ENCODE data around the gene GRK1.

GRK1 gene

DNA sequence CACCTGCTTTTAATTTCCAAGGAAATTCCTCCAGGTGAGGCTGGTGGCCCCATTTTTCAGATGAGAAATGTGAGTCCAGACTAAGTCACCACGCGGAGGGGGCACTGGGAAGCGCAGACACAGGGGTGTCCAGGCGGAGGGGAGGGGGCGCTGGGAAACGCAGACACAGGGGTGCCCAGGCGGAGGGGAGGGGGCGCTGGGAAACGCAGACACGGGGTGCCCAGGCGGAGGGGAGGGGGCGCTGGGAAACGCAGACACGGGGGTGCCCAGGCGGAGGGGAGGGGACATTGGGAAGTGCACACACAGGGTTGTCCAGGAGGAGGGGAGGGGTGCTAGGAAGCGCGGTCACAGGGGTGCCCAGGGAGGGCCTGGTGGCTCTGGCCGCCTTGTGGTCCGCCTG is 3.5 kb downstream of the GRK1 start:
- Histone ChIP-seq H3K4me3 (ENCODE audit: control insufficient read depth in 1 of 7, extremely low read depth in 1 of 7, insufficient read depth in 4 of 7, low read depth in 2 of 7, low read length in 6 of 7) (no peak overlapping the region), H3K9me3 (ENCODE audit: control extremely low read depth in 1 of 5, control insufficient read depth in 4 of 5, insufficient read depth in 2 of 5, low read depth in 1 of 5, low read length in 4 of 5) (no peaks in the 10 kb centered on the region), H3K27ac (ENCODE audit: insufficient read depth in 1 of 2, low read depth in 1 of 2, low read length in 2 of 2, poor library complexity in 1 of 2, severe bottlenecking in 2 of 2) (no peak overlapping the region), H3K27me3 (replicated peaks in 2 of 5; ENCODE audit: control insufficient read depth in 4 of 5, insufficient read depth in 5 of 5, low read length in 4 of 5) (no peaks in the 10 kb centered on the region), H3K4me1 (ENCODE audit: control extremely low read depth in 1 of 4, control insufficient read depth in 4 of 4, insufficient read depth in 4 of 4, low read length in 3 of 4) (no peaks in the 10 kb centered on the region), H3K36me3 (ENCODE audit: control insufficient read depth in 4 of 4, insufficient read depth in 4 of 4, low read length in 3 of 4) (no peaks in the 10 kb centered on the region)
- WGBS (ENCODE audit: insufficient coverage): 94% methylated on average over 15 of the region's 19 CpGs
- ChIA-PET CTCF (interaction anchor here (1.4 kb wide), 1 partner anchor 59 kb away, joined by 3 read pairs; no protein-coding TSS in a partner anchor), POLR2A (interaction anchor here (0.5 kb wide), 1 partner anchor 984 kb away, joined by 3 read pairs; no protein-coding TSS in a partner anchor)
- no peak for DNase-seq

DNA sequence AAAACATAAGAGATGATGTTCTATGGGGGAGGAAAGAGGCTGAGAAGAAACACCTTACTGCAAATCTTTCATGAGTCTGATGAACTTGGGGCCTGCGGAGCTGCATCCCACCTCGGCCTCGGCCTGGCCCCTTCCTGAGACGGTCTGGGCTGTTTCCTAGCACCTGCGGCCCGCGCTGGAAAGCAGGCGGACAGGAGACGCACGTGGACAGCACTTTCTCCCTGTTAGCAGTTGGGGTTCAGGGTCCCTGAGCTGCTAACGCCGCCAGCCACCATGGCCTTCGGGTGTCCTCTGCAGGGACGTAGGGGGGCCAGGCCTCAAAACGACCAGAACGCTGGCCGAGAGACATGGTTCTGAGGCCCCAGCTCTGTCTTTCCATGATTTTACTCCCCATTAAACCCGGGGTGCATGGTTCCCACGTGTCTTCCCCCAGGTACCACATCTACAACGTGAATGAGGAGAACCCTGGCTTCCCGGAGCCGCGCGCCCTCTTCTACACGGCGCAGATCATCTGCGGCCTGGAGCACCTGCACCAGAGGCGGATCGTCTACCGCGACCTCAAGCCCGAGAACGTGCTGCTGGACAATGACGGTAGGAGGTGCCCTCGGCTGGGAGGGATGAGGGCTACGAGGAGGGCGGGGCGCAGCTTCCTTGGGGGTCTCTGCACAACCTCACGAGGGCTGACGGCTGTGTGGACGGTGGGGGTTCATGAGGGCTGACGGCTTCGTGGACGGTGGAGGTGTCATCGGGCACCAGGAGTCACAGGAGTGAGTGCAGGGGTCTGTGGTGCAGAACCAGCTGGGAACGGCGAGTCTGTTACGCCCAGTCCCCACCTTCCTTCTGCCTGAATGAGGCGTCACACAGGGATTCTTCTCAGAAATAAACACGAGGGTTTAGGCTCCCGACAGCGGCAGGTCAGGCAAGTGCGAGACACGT is 4.3 kb downstream of the GRK1 start:
- H3K27ac ChIP-seq (ENCODE audit: insufficient read depth in 1 of 2, low read depth in 1 of 2, low read length in 2 of 2, poor library complexity in 1 of 2, severe bottlenecking in 2 of 2): no peak overlapping the region
- 94% methylated on average over 51 of the region's 54 CpGs for WGBS (ENCODE audit: insufficient coverage)
- no peak overlapping the region for H3K4me3 ChIP-seq (ENCODE audit: control insufficient read depth in 1 of 7, extremely low read depth in 1 of 7, insufficient read depth in 4 of 7, low read depth in 2 of 7, low read length in 6 of 7)
- H3K27me3 ChIP-seq (replicated peaks in 2 of 5; ENCODE audit: control insufficient read depth in 4 of 5, insufficient read depth in 5 of 5, low read length in 4 of 5): no peaks in the 10 kb centered on the region
- ChIA-PET POLR2A (interaction anchor here (0.6 kb wide), 1 partner anchor 152 kb away, joined by 3 read pairs; no protein-coding TSS in a partner anchor), CTCF (interaction anchor here (1.2 to 1.4 kb wide), 2 partner anchors 53 to 58 kb away, joined by 3 to 5 read pairs; no protein-coding TSS in a partner anchor)
- no peaks in the 10 kb centered on the region for H3K36me3 ChIP-seq (ENCODE audit: control insufficient read depth in 4 of 4, insufficient read depth in 4 of 4, low read length in 3 of 4)
- no peak for DNase-seq
- H3K9me3 ChIP-seq (ENCODE audit: control extremely low read depth in 1 of 5, control insufficient read depth in 4 of 5, insufficient read depth in 2 of 5, low read depth in 1 of 5, low read length in 4 of 5): no peaks in the 10 kb centered on the region
- H3K4me1 ChIP-seq (ENCODE audit: control extremely low read depth in 1 of 4, control insufficient read depth in 4 of 4, insufficient read depth in 4 of 4, low read length in 3 of 4): no peaks in the 10 kb centered on the region

DNA sequence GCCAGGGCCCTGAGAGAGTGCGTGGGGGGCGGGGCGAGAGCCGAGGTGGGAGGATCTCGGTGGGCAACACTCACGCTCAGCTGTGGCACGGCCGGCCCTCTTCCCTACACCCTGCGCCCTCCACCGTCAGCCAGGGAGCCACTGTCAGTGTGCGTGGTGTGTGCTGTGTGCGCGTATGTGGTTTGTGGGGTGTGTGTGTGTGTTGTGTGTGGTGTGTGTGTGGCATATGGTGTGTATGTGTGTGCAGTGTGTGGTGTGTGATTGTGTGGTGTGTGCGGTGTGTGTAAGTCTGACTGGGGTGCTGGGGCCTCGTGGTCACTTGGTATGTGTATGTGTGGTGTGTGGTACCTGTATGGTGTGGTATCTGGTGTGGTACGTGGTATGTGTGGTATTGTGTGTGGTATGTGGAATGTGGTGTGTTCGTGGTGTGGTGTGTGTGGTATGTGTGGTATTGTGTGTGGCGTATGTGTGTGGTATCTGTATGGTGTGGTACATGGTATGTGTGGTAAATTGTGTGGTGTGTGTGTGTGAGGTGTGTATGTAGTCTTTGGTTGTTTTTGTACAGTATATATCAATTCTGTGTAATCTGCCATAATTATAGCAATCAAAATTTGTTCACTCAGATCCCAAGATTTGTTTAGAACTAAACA is 5.1 kb downstream of the GRK1 start:
- Histone ChIP-seq H3K4me3 (ENCODE audit: control insufficient read depth in 1 of 7, extremely low read depth in 1 of 7, insufficient read depth in 4 of 7, low read depth in 2 of 7, low read length in 6 of 7) (no peak overlapping the region), H3K36me3 (ENCODE audit: control insufficient read depth in 4 of 4, insufficient read depth in 4 of 4, low read length in 3 of 4) (no peaks in the 10 kb centered on the region), H3K4me1 (ENCODE audit: control extremely low read depth in 1 of 4, control insufficient read depth in 4 of 4, insufficient read depth in 4 of 4, low read length in 3 of 4) (no peaks in the 10 kb centered on the region), H3K27ac (ENCODE audit: insufficient read depth in 1 of 2, low read depth in 1 of 2, low read length in 2 of 2, poor library complexity in 1 of 2, severe bottlenecking in 2 of 2) (no peak overlapping the region), H3K9me3 (ENCODE audit: control extremely low read depth in 1 of 5, control insufficient read depth in 4 of 5, insufficient read depth in 2 of 5, low read depth in 1 of 5, low read length in 4 of 5) (no peaks in the 10 kb centered on the region), H3K27me3 (replicated peaks in 2 of 5; ENCODE audit: control insufficient read depth in 4 of 5, insufficient read depth in 5 of 5, low read length in 4 of 5) (no peaks in the 10 kb centered on the region)
- ChIA-PET POLR2A (no interaction called here), CTCF (interaction anchor here (1.2 kb wide), 1 partner anchor 52 kb away, joined by 5 read pairs; no protein-coding TSS in a partner anchor)
- 90% methylated on average over 15 of the region's 18 CpGs for WGBS (ENCODE audit: insufficient coverage)
- peak in 1 of 3 donors; percentile 26 for DNase-seq

DNA sequence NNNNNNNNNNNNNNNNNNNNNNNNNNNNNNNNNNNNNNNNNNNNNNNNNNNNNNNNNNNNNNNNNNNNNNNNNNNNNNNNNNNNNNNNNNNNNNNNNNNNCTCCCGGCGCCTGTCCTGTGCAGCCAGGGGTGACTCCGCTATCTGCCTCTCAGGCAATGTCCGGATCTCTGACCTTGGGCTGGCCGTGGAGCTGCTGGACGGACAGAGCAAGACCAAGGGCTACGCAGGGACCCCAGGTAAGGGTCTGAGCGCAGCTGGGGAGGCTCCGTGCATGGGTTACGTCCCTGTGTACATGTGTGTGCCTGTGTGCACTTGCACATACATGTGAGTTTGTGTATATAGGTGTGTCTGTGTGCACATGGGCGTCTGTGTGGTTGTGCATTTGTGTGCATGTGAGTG is 55.9 kb downstream of the GRK1 start:
- no peak for DNase-seq
- ChIA-PET POLR2A (no interaction called here), CTCF (interaction anchor here (1.0 kb wide), 1 partner anchor 57 kb away, joined by 3 read pairs; no protein-coding TSS in a partner anchor)
- 80% methylated on average over 11 of the region's 11 CpGs for WGBS (ENCODE audit: insufficient coverage)
- Histone ChIP-seq H3K27me3 (replicated peaks in 2 of 5; ENCODE audit: control insufficient read depth in 4 of 5, insufficient read depth in 5 of 5, low read length in 4 of 5) (peaks cover 0 to 3% (median 0%) of the 10 kb centered on the region in 5 experiments), H3K4me3 (ENCODE audit: control insufficient read depth in 1 of 7, extremely low read depth in 1 of 7, insufficient read depth in 4 of 7, low read depth in 2 of 7, low read length in 6 of 7) (no peak overlapping the region), H3K36me3 (ENCODE audit: control insufficient read depth in 4 of 4, insufficient read depth in 4 of 4, low read length in 3 of 4) (no peaks in the 10 kb centered on the region), H3K27ac (ENCODE audit: insufficient read depth in 1 of 2, low read depth in 1 of 2, low read length in 2 of 2, poor library complexity in 1 of 2, severe bottlenecking in 2 of 2) (no peak overlapping the region), H3K4me1 (ENCODE audit: control extremely low read depth in 1 of 4, control insufficient read depth in 4 of 4, insufficient read depth in 4 of 4, low read length in 3 of 4) (peaks cover 0 to 13% (median 10%) of the 10 kb centered on the region in 4 experiments), H3K9me3 (ENCODE audit: control extremely low read depth in 1 of 5, control insufficient read depth in 4 of 5, insufficient read depth in 2 of 5, low read depth in 1 of 5, low read length in 4 of 5) (peaks cover 0 to 4% (median 0%) of the 10 kb centered on the region in 5 experiments)

DNA sequence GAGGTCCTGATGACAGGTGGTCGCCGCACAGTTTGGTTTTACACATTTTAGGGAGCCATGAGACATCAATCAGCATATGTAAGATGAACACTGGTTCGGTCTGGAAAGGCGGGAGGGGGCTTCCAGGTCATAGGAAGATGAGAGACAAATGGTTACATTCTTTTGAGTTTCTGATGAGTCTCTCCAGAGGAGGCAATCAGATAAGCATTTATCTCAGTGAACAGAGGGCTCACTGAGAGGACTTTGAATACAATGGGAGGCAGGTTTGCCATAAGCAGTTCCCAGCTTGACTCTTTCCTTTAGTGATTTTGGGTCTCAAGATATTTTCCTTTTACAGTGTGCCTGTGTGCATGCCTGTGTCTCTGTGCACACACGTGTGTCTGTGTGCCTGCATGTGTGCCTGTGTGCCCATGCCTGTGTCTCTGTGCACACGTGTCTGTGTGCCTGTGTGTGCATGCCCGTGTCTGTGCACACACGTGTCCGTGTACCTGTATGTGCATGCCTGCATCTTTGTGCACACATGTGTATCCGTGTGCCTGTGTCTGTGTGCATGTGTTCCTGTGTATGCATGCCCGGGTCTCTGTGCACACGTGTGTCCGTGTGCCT is 56.5 kb downstream of the GRK1 start:
- no peak for DNase-seq
- Histone ChIP-seq H3K4me1 (ENCODE audit: control extremely low read depth in 1 of 4, control insufficient read depth in 4 of 4, insufficient read depth in 4 of 4, low read length in 3 of 4) (peaks cover 0 to 13% (median 10%) of the 10 kb centered on the region in 4 experiments), H3K4me3 (ENCODE audit: control insufficient read depth in 1 of 7, extremely low read depth in 1 of 7, insufficient read depth in 4 of 7, low read depth in 2 of 7, low read length in 6 of 7) (no peak overlapping the region), H3K36me3 (ENCODE audit: control insufficient read depth in 4 of 4, insufficient read depth in 4 of 4, low read length in 3 of 4) (no peaks in the 10 kb centered on the region), H3K27ac (ENCODE audit: insufficient read depth in 1 of 2, low read depth in 1 of 2, low read length in 2 of 2, poor library complexity in 1 of 2, severe bottlenecking in 2 of 2) (no peak overlapping the region), H3K27me3 (replicated peaks in 2 of 5; ENCODE audit: control insufficient read depth in 4 of 5, insufficient read depth in 5 of 5, low read length in 4 of 5) (peaks cover 0 to 3% (median 3%) of the 10 kb centered on the region in 5 experiments), H3K9me3 (ENCODE audit: control extremely low read depth in 1 of 5, control insufficient read depth in 4 of 5, insufficient read depth in 2 of 5, low read depth in 1 of 5, low read length in 4 of 5) (peaks cover 0 to 5% (median 0%) of the 10 kb centered on the region in 5 experiments)
- WGBS (ENCODE audit: insufficient coverage): 85% methylated on average over 9 of the region's 13 CpGs
- ChIA-PET CTCF (interaction anchor here (1.0 kb wide), 1 partner anchor 57 kb away, joined by 3 read pairs; no protein-coding TSS in a partner anchor), POLR2A (no interaction called here)

DNA sequence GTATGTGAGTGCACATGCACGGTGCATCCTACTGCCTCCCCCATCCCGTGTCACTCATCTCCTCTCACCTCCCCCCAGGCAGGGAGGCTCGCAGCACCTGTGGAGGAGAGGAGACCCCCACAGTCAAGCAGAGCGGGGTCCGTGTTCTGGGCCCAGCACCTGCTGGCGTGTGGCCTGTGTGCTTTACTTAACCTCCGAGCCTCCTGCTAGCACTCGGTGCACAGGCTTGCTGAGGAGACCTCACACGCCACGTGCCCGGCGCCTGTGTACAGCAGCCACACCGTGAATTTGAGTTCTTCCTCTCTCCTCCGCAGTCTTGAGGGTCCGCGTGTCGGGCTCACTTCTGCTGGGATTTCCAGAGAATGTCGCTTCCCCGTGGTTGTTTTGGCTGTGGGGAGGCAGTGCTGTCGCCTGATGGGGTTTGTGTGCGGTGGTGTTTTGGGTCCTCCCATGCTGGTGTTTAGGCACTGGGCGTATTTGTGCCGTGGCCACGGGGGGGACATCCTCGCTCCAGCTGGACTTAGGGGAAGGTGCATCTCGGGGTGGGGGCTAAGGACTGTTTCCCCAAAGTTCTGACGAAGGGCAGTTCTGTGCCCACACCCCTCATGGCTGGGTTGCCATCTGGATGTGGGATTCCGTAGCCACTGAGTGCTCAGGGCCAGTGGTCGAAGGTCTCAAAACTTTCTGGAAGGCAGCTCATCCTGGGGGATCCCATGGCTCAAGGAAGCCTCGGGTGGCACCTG is 57.2 kb downstream of the GRK1 start:
- ChIA-PET POLR2A (no interaction called here), CTCF (interaction anchor here (1.0 to 1.4 kb wide), 5 partner anchors 17 to 64 kb away, joined by 4 to 6 read pairs (median 6); partner anchors contain the start of gene GRK1)
- 83% methylated on average over 21 of the region's 30 CpGs for WGBS (ENCODE audit: insufficient coverage)
- Histone ChIP-seq H3K36me3 (ENCODE audit: control insufficient read depth in 4 of 4, insufficient read depth in 4 of 4, low read length in 3 of 4) (no peaks in the 10 kb centered on the region), H3K9me3 (ENCODE audit: control extremely low read depth in 1 of 5, control insufficient read depth in 4 of 5, insufficient read depth in 2 of 5, low read depth in 1 of 5, low read length in 4 of 5) (peaks cover 0 to 5% (median 0%) of the 10 kb centered on the region in 5 experiments), H3K4me1 (ENCODE audit: control extremely low read depth in 1 of 4, control insufficient read depth in 4 of 4, insufficient read depth in 4 of 4, low read length in 3 of 4) (peaks cover 0 to 13% (median 10%) of the 10 kb centered on the region in 4 experiments), H3K27ac (ENCODE audit: insufficient read depth in 1 of 2, low read depth in 1 of 2, low read length in 2 of 2, poor library complexity in 1 of 2, severe bottlenecking in 2 of 2) (no peak overlapping the region), H3K4me3 (ENCODE audit: control insufficient read depth in 1 of 7, extremely low read depth in 1 of 7, insufficient read depth in 4 of 7, low read depth in 2 of 7, low read length in 6 of 7) (peak overlapping the region in 1 of 7 experiments; percentile 63), H3K27me3 (replicated peaks in 2 of 5; ENCODE audit: control insufficient read depth in 4 of 5, insufficient read depth in 5 of 5, low read length in 4 of 5) (peaks cover 0 to 10% (median 3%) of the 10 kb centered on the region in 5 experiments)
- DNase-seq: no peak

All from common myeloid progenitor, CD34-positive (primary cell).